Activated CD4-positive, alpha-beta T cell treated with anti-CD3 and anti-CD28 coated beads for 4 hours (primary cell): ENCODE data around the gene GNA14.
"Not testable (repeated sequence)": the region's sequence is repeated elsewhere in the genome, so short reads cannot be mapped to it uniquely, and the experiment has no call there.

Experiments
- DNase-seq, 2 donors: peaks; one replicate each; pipeline ENCODE4 v3.0.0-alpha.2; 2020

Gene GNA14

DNA sequence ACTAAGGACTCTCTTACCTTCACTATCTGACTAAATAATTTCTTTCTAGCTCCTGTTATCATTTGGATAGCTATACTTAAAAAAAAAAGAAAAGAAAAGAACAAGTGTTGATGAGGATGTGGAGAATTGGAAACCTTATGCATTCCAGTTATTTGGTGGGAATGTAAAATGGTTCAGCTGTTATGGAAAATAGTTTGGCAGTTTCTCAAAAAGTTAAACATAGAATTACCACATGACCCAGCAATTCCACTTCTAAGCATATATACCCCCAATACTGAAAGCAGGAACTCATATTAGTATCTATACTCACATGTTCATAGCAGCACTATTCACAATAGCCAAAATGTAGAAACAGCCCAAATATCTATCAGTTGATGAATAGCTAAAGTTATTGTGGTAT is 61.1 kb downstream of the GNA14 start:
- DNase-seq: no peak

DNA sequence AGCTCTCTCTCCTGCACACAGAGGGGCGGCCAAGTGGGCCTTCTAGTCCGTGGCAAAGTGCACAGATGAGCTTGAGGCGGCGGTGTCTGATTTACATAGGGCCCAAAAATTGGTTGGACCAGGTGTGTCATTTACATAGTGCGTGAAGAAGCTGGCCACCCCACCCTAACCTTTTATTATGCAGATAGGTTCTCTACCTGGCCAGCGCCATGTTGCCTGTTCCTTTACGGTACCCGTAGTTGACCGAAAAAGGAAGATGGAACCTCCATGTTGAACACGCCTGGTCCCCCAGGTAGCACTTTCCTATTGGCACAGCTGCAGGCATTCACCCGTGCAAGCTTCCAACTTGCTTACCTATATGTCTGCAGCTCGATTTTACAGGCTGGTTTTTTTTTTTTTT is 61.5 kb downstream of the GNA14 start:
- no peak for DNase-seq

GRCh38 chr9:77585335-77585786 is 62.8 kb downstream of the GNA14 start:
- DNase-seq: no peak

DNA sequence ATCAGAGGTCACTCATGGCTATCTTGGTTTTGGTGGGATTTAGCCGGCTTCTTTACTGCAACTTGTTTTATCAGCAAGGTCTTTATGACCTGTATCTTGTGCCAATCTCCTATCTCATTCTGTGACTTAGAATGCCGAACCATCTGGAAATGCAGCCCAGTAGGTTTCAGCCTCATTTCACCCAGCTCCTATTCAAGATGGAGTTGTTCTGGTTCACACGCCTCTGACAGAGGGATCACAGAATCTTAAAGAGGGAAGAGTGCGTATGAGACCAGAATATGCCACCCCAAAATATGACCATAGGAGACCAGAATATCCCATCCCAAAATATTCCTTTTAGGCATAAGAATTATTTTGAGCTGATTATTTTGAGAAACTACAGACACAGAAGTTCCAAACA is 63.2 kb downstream of the GNA14 start:
- DNase-seq: not testable (repeated sequence)

DNA sequence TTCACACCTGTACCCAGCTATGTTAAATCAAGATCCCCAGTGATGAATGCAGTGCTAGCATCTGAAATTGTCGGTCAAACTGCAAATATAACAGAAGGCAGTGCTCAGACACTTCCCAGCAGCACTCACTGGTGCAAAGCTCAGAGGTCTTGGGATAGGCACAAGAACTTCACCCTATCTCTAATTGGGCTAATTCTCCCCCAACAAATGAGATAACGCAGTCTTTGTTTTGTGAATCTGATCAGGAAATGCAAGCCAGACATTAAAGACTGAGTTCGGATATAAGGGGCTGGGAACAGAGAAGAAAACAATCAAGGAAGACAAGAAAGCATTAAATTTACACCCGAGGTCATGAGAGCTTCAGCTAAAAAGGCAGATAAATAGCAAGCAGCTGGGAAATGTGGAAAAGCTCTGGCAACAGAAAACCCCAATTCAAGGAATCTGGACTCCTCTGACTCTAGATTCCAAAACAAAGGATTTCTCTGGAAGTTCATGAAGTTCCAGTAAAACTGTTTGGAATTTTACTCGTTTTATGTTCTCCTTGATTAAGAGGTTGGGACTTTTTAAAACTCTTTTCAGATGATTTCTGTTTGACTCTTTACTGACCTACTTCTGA is 65.1 kb downstream of the GNA14 start:
- DNase-seq: no peak

GRCh38 chr9:77582525-77582924 is 65.6 kb downstream of the GNA14 start:
- no peak for DNase-seq

- DNase-seq: no peak
Observed at GRCh38 chr9:77575785-77576184, 72.3 kb downstream of the GNA14 start.

GRCh38 chr9:77569335-77569734 is 78.8 kb downstream of the GNA14 start:
- DNase-seq: no peak

DNA sequence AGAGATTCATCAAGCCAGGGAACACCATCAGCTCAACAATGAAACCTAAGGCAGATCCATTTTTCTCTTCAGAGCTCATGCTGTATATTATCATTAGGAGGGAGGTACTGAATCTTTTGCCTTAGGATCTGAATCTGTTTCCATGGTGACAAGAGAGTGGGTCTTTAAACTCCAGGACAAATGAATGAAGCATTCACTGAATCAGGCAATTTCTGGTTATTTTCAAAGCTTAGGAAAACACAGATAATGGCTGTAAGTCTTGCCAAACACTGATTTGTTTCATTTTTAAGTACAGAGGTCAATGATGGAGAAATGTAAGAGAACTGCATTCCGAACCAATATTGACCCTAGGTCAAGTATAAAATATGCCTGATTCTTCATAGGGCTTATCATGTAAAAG is 84.9 kb downstream of the GNA14 start:
- no peak for DNase-seq

DNA sequence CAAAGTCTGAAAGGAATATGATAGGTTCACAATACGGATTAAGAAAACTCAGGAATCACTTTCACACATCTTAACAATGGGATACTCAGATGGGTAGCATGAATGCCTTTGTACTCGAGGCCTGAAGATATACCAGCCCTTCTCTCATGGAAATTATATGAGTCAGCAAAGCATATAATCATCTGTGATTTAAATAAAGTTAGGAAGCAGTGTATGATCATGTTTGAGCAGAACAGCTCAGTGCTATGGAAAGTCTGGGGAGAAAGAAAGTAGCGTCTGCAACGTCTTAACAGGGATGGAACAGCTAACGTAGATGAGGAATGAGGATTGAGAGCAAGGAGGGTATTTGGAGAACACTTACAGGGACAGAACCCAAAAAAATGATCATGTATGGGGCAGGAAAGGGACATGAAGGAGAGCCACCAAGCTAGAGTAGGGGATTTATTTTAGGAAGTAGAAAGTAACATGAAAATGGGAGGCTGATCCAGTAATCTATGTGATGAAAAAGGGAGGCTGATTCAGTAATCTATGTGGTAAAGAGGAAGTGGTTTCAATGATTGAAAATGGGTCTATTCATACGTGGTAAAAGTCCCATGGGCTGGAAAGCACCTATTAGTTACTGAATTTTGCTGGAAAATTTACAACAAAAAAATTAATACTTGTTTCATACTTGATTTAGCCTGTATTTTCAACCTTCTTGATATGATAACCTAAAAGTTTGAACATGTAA is 85.9 kb downstream of the GNA14 start:
- no peak for DNase-seq

GRCh38 chr9:77561331-77562018 is 86.6 kb downstream of the GNA14 start:
- DNase-seq: no peak

GRCh38 chr9:77556396-77556795 is 91.7 kb downstream of the GNA14 start:
- no peak for DNase-seq

DNA sequence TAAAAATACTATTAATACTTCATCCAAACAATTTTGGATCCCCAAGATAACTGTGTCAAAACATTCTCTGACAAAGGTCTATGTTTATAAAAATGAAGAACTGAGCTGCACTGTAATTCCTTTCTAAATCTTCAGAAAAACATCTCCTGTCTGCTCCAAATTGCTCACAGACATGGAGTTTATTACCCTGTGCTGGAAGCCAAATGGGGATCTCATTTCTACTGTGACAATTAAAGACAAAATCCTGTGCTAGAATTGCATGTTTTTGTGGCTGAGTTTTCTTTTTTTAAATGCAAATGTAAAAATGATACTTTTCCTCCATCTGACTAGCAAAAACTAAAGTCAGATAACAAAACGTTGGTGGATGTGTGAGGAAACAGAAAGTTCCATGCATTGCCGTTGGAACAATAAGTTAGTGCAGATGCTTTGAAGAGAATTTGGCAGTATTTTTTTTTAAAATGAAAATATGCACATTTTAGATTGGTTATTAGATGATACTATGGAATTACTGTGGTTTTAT is 93.5 kb downstream of the GNA14 start:
- no peak for DNase-seq

DNA sequence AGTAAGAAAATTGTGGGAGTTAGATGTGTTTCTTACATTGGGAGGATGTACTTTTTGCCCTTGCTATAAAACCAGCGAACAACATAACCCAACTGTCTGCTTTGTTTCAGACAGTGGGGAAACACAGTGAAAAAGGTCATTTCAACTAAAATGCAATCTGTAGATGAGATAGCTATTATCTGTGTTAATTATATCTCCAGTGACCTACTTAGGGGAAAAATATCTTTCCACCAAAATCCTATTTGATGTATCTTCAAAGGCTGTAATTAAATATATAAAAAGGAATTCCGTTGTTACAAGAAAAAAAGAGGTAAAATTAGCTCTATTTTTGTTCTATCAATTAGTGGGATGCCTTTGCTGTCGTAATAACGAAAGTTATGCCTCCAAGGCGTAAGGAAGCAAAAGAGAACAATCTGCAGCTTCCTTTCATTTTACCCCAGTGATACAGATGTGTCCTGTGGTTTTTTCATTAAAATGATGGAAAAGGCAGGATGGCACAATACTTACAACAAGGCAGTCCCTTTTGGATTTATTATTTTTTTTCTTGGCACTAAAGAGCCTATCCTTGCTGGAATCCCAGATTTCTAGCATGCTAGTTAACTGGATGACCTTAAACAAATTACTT is 100.9 kb downstream of the GNA14 start:
- no peak for DNase-seq

GRCh38 chr9:77546376-77546950 is 101.7 kb downstream of the GNA14 start:
- DNase-seq: no peak

GRCh38 chr9:77544546-77544945 is 103.6 kb downstream of the GNA14 start:
- DNase-seq: no peak

DNA sequence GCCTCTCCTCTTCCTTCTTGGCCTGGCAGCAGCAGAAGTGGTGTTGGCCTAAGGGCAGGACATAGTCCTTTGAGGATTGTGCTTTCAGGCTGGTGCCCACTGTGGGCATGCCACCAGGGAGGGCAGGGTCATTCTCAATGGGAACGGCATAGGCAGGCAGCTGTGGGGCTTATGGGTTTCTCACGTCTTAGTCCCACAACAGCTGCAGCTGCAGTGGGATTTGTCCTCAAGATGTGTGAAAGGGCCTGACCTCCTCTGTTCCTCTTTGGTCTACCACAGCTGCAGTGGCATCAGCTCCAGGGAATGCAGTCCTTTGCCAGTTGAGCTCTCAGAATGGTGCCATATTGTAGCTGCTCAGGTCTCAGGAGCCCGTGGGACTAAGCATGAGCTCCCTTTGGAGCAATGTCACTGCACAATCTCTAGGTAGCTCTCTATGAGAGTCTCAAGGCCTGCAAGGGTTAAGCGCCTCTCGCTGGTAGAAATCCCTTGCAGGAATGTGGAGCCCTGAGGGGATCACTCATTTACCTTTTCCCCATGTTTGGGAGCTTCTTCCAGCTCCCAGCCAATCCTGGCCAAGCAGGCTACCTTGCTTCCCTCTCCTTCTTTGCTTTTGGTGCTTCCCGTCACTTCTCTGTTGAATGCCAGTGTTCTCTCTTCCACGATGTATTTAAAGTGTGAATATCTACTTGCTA is 104.8 kb downstream of the GNA14 start:
- no peak for DNase-seq

GRCh38 chr9:77541600-77541999 is 106.5 kb downstream of the GNA14 start:
- no peak for DNase-seq

DNA sequence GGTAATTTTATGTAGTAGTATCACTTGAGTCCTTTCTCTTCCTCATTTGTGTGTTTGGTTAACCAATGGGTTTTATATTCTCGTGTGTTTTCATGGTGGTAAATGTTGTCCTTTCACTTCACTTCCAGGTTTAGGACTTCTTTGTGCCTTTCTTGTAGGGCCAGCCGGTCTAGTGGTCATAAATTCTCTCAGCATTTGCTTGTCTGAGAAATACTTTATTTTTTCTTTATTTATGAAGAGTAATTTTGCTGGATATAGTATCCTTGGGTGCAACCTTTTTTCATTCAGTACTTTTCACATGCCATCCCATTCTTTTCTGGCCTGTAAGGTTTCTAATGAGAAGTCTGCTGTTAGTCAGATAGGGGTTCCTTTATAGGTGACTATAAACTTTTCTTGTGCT is 107.1 kb downstream of the GNA14 start:
- no peak for DNase-seq

DNA sequence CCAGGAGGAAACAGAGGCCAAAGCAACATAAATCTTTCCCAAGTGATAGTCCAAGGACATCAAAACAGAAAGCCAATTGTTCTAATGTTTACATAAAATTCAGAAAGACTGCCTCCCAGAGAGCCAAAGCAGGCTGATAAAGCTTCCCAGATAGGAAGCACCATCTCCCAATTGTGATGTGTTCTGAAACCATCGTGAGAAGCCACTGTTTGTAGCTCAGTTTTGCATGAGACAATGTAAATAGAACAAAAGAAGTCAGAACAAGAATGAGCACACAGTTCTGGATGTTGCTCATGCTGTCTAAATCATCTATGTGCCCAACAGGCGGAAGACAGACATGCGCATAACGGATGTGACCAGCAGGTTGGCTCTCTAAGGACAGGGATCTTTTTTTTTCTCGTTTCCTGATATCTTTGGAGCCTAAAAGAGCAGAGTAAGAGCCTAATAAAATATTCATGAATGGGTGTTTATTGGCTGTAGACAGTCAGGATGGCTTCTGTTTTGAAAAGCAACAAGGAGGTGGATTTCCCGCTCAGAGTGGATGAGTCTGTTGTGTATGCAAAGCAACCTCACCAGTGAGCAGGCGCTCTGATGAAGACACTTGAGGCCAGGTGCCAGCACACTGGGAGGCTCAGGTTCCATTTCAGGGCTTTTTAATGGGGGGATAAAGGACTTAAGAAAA is 113.6 kb downstream of the GNA14 start:
- no peak for DNase-seq

DNA sequence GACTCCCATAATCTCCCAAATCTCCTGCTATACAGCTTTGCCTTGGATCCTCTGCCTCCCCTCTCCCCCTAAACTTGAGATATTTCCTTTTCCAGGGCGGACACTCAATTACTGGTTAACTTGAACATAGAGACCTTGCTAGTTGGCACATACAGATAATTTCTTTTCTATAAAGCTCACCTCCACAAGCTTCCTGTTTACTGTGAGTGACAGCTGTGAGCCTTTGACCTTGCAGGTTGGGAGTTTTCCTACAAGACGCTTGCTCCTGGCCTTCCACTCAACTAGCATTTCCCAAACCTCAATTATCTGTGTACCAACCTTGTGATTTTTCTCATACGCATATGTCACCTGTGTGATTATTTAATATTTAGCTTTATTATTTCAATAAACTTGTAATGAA is 114.5 kb downstream of the GNA14 start:
- DNase-seq: no peak

DNA sequence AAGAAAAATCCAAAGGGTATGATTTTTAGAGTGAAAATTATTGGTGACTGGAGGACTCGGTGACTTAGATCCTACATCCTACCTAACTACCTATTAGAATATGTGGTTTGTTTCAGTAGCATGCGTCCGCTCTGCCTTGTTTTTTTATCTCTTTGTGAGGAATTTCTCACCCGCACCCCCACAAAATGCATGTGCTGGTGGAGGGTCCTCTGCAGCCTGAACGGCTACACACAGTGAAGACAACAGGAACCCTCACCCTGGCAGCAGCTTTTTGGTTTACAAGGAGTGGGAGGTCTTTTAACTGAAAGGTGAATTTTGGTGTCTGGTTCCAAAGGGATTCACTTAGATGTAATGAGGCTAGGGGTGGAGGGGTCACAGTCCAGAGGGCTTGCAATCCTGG is 115.5 kb downstream of the GNA14 start:
- DNase-seq: no peak
